Transverse colon (tissue), 4 donors: ENCODE data around the gene CHCHD6.

ENCODE experiments used
- EP300 ChIP-seq: sonication (generic); formaldehyde crosslinking; IDR thresholded peaks from one replicate; pipeline ENCODE4 v1.6.1; 2017; ENCODE audit warnings: antibody characterized with exemption, low read depth
- POLR2A ChIP-seq: fragments of 450-650 bp; IDR thresholded peaks from one replicate; pipeline ENCODE4 v1.6.1; 2016; ENCODE audit warnings: antibody characterized with exemption, mild to moderate bottlenecking, moderate library complexity
- POLR2AphosphoS5 ChIP-seq, 3 donors: sonication (generic); formaldehyde crosslinking; IDR thresholded peaks; one replicate each; pipeline ENCODE4 v1.6.1; 2016; ENCODE audit warnings: antibody characterized with exemption in 3 of 3
- TF ChIP-seq, protein P1 (sequence below), 5 experiments: fragments of 200-600 bp in 3 of 5; fragments of 450-650 bp in 2 of 5; sonication (generic) in 3 of 5; IDR thresholded peaks; 1 replicate in 2 of 5; 2 replicates in 3 of 5; pipeline ENCODE4 v1.5.1; 2016 to 2017; ENCODE audit warnings: antibody characterized with exemption in 5 of 5, inconsistent platforms in 3 of 5, mild to moderate bottlenecking in 2 of 5, moderate library complexity in 1 of 5

DNA sequence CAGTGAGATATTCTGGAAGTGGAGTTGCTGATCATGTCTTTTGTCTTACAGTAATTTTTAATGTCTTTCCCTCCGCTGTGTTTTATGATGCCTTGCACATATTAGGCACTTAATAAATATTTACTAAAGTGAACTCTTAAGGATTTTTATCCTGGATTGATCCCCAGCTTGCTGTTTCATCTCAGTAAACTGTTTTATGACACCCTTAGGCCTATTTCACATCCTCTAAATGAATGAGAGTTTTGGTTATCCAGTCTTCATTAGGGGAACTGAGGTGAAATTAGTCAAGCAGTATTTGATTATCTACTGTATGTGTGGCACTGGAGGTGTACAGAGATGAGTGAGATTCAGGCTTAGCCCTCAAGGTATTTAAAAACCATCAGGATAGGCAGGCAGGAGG lies 19.8 kb downstream of the CHCHD6 start:
- TF ChIP-seq, protein P1, sequence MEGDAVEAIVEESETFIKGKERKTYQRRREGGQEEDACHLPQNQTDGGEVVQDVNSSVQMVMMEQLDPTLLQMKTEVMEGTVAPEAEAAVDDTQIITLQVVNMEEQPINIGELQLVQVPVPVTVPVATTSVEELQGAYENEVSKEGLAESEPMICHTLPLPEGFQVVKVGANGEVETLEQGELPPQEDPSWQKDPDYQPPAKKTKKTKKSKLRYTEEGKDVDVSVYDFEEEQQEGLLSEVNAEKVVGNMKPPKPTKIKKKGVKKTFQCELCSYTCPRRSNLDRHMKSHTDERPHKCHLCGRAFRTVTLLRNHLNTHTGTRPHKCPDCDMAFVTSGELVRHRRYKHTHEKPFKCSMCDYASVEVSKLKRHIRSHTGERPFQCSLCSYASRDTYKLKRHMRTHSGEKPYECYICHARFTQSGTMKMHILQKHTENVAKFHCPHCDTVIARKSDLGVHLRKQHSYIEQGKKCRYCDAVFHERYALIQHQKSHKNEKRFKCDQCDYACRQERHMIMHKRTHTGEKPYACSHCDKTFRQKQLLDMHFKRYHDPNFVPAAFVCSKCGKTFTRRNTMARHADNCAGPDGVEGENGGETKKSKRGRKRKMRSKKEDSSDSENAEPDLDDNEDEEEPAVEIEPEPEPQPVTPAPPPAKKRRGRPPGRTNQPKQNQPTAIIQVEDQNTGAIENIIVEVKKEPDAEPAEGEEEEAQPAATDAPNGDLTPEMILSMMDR (IDR thresholded peaks at IDR 0.05): no peak
- TF ChIP-seq EP300 (no peak), POLR2A (no peak), POLR2AphosphoS5 (IDR thresholded peaks at IDR 0.05) (no peak)
